GM19351 (cell line): ENCODE measurements around the gene HAGHL.
"Not testable (repeated sequence)": the region's sequence is repeated elsewhere in the genome, so short reads cannot be mapped to it uniquely, and the experiment has no call there.

Source experiments
- ATAC-seq: cut with Tn5 transposase; IDR thresholded peaks from one replicate; pipeline ENCODE4 v1.9.1; 2021; ENCODE audit warnings: mild to moderate bottlenecking, moderate library complexity; ENCODE audit not compliant: unreplicated experiment

The HAGHL gene

DNA sequence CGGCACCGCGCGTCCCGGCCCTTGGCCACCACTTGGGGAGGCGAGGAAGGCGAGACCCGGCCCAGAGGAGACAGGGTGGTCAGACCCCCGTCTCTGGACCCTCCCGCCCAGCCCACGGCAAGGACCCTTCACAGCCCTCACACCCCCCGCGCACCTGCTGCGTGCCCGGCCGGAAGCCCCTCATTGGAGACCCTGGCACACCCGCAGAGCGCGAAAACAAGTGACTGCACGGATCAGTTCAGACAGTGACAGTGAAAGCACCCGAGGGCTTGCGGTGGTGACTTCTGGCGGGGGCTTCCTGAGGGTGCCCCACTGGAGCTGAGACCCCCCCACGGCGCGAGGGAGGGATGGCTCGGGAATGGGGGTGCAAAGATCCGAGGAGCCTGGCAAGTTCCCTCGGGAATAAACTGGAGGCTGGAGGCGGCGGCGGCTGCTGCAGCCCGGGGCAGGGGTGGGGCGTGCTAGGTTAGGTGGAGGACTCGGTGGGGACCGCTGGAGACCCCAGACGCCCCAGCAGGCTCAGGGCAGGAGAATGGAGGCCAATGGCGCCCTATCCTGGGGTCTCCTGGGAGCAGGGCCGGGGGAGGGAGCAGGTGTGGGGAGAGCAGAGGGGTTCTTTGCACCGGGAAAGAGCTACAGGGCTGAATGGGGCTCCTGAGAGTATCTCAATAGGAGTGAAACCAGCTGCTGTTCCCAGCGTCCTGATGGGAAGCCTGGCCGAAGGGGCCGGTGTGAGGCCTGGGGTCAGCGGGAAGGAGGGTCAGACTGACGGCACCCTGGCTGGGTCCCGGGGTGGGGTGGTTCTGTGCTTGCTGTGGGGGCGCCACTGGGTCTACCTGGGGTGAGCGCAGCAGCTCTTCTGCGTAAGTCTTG, 20.5 kb upstream of the HAGHL start:
- no peak for ATAC-seq

DNA sequence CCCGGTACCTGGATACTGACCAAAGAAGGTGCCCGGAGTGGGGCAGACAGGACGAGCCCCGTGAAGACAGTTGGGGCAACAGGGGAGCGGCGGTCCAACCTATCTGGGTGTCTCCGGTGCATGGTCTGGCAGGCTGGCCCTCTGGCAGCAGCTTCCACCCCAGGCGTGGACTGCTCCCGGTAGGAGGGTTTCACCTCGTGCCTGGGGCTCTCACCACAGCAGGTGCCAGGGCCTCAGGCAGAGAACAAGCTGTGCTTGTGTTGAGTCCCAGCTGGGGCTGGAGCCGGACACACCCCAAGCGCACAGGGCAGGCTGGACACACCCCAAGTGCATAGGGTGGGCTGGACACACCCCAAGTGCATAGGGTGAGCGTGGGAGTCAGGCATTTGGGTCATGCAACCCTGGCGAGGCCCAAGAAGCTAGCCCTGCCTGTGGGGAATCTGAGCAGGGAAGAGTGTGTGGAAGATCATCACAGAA, 19.8 kb upstream of the HAGHL start:
- ATAC-seq: no peak

DNA sequence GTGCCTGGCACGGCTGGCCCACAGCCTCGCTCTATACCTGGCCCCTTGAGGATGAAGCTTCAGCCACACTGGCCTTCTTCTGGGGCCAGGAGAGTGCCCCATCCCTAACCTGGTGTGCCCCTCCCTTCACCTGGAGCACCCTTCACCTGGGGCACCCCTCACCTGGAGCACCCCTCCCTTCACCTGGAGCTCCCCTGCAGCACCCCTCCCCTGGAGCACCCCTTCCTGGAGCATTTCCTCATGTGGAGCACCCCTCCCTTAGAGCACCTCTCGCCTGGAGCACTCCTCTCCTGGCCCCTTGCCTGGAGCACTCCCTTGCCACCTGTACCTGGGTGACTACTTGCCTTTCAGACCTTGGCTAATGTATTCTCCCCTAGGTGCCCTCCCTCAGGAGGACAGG, 18.9 kb upstream of the HAGHL start:
- no peak for ATAC-seq

DNA sequence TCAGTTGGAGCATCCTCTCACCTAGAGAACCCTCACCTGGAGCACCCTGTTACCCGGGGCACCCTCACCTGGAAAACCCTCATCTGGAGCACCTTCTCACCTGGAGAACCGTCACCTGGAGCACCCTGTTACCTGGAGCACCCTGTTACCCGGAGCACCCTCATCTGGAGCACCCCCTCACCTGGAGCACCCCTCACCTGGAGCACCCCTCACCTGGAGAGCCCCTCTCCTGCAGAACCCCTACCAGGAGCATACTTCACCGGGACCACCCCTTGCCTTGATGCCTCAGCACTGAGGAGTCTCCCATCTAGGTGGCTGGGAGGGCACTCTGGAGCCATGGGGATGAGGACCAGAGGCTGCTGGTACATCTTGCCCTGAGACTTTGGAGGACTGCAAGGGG, 17.9 kb upstream of the HAGHL start:
- ATAC-seq: no peak

DNA sequence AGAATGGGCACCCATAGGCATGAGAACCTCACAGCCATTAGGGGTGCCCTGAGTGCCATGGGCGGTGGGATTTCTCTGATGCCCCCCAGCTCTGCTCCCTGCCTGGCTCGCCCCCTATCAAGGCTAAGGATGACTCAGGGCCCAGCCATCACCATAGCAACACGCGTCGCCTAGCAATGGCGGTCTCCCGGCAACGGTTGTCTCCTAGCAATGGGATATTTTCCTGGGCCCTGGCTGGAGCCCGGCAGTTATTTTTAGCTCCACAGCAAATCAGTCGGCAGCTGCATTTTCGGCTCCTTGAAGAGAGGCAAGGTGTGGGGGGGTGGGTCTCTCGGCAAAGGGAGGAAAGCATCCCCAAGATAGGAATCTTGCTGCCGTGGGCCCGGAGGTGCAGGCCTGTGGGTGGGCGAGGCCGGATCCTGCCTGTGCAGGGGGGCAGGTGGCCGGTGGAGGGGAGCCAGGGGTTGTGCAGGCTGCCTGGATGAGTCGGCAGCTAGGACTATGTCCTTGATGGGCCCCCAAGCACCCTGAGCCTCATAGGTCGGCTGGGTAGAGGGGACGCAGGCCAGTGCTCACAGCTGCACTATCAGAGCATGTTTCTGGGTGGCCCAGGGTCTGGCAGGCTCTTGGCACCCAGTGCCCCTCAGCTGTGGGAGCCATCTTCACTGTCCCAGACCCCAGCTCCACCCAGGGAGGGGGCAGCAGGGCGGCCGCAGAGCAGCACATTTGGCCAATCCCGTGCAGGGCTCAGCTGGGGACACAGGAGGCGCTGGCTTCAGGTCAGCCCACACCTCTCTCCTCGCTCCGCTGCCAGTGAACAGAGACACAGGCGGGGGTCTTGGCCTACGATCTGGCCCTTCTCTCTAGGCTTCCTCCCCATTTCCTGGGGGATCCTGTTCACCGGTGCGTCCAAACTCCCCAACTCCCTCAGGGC, 17.1 kb upstream of the HAGHL start:
- no peak for ATAC-seq

DNA sequence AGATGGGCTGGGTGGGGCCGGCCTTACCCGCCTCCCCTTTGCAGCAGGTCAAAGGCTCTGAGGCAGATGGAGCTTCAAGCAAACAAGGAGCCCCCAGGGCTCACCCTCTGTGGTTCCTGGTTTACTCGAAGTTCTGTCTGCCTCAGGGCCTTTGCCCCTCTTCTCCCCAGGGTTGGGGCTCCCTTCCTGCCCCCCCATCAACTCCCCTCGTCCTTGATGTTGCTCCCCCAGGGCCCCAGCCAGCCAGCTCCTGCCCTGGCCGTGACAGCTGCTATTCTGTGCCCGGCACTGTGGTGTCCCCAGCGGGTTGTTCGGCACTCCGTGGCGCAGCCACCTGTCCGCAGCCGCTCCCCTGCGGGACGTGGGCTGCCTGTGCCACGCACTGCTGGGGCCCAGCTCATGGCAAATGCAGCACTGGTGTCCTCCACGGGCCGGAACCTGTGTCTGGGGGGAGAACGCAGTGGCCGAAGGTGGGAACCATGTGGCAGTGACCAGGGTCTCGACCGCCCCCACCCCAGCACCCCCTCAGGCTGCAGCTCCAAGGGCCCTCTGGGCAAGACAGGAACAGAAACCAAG, 16.3 kb upstream of the HAGHL start:
- no peak for ATAC-seq

DNA sequence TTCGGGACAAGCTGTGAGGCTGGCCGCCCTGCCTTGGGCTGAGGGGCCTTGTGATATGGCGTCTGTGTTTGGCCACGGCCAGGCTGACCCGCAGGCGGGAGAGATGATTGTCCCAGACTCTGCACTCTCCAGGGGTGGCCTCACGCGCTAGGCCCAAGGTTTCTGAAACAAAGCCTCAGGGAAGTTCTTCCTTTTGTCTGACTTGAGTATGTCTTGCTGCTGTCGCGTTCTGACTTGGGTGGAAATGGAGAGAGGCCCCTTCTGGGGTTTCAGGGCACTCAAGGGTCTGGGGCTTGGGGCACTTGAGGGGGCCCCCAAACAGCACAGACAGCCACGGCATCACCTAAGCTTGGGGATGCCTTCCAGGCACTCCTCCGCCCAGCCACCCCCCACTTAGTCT, 15.8 kb upstream of the HAGHL start:
- ATAC-seq: no peak

DNA sequence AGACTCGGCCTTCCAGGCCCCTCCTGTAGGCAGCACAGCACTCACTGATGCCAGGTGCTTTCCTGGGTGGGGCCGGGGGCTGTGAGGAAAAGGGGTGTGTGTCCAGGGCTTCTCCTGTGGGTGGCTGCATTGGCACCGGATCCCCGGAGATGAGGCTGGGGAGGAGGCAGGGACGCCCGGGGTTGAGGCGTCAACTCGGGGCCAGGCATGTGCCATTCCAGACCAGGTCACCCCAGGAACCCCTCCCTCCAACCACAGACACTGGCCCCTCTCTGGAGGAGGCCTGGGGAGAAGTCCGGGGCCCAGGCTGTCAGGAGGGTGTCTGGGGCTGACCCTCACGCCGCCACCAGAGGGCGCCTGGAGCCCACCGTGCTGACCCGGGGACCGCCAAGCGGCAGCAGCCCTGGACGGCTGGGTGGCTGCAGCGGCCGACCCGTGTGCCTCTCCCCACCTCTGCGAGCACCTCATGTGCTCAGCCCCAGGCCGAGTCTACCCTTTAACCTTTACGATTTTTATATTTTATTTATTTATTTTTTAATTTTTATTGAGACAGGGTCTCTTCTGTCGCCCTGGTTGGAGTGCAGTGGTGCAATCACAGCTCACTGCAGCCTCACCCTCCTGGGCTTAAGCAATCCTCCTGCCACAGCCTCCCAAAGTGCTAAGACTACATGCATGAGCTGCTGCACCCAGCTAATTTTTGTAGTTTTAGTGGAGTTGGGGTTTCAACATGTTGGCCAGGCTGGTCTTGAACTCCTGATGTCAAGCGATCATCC, 15.2 kb upstream of the HAGHL start:
- no peak for ATAC-seq

DNA sequence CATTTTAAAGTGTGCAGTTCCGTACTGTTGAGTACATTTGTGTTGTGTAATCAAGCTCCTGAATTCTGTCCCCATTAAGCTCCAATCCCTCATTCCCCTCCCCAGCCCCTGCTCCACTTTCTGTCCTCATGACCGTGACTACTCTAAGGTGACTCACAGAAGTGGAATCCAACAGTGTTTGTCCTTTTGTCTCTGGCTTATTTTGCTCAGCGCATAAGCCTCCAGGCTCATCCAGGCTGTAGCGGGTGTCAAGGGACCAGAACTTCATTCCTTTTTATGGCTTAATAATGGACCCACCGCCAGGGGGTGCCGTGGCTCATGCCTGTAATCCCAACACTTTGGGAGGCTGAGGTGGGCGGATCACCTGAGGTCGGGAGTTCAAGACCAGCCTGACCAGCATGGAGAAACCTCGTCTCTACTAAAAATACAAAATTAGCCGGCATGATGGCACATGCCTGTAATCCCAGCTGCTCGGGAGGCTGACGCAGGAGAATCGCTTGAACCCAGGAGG, 14.1 kb upstream of the HAGHL start:
- not testable (repeated sequence) for ATAC-seq

DNA sequence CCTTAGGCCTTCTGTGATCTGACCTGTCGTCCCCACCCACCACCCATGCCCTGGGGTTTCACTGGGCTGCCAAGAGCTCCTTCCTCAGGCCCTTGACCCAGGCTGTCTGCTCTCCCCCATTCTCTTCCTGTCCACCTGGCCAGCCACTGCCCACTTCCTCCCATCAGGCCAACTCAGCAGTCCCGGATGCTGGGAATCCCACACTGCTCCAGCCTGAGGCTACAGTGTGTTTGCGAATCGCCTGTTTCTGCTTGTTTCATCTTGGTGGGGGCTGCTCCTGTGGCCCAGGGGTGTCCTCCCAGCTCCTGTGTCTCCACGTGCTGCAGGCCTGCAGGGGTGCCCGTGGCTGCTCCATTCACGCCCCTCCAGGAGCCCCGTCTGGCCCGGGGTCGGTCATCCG, 12.8 kb upstream of the HAGHL start:
- ATAC-seq: no peak

DNA sequence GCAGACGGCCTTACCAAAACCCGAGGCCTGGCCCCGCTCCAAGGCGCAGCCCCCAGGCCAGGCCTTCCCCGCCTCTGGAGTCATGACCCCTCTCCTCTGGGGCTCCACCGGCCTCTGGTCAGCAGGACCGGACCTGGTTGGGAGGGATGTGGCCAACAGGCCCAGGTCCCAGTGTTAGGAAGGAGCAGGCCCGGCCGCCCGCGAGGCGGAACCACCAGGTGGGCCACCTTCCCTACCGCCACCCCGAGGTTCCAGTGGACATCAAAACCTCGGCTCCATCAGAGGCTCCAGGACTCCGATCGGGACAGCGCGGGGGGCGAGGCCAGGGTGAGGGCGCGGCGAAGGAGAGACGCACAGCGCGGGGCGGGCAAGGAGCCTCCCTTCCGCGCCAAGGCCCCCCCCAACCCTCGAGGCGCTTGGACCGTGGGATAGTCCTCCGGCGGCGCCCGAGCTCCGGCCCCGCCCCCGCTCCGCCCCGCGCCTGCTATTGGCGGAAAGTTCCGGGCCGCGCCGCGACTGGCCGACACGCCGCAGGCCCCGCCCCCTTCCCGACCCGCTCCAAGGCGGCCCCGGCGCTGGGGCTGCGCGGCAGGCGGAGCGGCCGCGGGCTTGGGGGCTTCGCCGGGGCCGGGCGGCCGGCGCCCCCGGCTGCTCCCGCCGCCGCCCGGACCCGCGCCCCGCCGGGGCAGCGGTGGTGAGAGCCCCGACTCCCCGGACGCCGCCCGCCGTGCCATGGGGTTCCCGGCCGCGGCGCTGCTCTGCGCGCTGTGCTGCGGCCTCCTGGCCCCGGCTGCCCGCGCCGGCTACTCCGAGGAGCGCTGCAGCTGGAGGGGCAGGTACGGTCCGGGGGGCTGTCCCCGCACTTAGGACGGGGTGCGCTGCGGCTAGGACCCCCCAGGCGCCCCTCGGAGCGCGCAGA, 12.1 kb upstream of the HAGHL start, which contains the start of gene METRN:
TSS of gene METRN (plus strand) at position 561 of the 919 bp plus-strand sequence. CDS start at position 733, 172 bp downstream.
- peak; percentile 76 for ATAC-seq

DNA sequence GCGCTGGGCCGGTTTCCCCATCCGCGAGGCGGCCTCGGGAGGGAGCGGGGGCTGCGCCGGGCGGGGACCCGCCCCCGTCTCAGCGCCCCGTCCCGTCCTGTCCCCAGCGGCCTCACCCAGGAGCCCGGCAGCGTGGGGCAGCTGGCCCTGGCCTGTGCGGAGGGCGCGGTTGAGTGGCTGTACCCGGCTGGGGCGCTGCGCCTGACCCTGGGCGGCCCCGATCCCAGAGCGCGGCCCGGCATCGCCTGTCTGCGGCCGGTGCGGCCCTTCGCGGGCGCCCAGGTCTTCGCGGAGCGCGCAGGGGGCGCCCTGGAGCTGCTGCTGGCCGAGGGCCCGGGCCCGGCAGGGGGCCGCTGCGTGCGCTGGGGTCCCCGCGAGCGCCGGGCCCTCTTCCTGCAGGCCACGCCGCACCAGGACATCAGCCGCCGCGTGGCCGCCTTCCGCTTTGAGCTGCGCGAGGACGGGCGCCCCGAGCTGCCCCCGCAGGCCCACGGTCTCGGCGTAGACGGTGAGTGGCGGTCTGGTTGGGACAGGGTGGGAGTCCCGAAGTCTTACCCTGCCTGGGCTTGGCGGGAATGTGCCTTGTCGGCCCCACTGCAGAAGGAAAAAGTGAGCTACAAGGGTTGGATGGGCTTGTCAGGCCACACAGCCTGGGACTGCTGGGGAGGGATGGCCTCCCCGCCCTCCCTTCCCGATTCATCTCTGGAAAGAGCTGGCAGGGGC, 11.3 kb upstream of the HAGHL start:
- peak; percentile 17 for ATAC-seq

DNA sequence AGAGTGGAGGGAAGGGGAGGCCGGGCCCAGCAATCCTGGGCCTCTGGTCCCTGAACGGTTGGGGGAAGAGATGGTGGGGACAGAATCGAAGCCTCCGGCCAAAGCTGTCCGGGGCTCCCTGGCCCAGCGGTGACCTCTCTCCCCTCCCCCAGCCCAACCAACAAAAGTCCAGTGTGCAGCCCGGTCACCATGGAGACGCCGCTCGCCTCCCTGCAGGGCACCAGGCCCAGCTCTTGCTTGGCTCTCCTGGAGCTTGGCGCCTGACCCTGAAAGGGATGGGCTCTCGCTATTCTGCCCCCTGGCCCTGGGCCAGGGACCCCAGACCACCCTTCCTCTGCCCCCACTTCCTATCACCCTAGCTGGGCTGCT, 10.7 kb upstream of the HAGHL start:
- no peak for ATAC-seq

DNA sequence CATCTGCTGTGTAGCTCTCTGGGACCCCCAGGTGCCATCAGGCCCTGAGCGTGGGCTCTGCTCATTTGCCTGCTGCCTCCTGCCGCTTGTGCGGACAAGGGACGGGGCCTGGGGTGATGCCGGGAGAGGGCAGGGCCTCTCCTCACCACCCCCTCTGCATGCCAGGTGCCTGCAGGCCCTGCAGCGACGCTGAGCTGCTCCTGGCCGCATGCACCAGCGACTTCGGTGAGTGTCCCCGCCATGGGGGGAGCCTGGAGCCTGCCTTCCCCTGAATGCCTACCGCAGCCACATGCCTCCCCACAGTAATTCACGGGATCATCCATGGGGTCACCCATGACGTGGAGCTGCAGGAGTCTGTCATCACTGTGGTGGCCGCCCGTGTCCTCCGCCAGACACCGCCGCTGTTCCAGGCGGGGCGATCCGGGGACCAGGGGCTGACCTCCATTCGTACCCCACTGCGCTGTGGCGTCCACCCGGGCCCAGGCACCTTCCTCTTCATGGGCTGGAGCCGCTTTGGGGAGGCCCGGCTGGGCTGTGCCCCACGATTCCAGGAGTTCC, 10.1 kb upstream of the HAGHL start:
- no peak for ATAC-seq

DNA sequence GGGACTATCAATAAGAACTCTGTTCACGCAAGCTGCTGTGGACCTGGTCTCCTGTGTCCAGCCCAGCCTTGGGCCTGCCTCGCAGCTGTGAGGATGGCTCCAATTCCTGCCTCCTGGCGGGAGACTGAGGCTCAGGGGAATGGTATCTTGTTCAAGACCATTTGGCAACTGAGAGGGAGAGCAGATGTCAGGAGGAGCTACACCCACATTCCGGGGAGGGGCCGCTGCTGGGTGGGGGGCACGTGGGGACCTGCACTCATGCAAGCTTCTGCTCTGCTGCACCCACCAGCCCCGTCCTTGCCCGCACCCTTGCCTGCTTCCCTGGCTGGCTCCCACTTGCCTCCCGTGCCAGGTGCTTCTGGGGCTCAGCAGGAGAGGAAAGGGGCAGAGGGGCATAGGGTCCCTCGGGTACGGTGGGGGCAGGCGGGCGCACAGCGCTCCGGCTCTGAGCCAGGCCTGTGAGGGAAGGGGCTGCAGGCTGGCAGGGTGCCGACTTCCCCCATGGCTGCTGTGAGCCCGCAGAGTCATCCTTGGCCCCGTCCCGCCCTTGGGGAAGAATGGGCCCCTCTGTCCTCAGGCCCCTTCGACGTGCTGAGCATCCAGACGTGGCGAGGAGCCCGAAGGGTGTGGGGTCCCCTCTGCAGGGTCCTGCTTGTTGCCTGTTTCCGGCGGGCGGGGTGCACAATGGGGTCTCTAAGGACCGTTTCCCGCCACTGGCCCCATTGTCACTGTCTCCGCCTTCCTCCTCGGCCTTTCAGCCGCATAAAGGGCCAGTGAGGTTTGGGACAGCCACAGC, 9.3 kb upstream of the HAGHL start:
- no peak for ATAC-seq

DNA sequence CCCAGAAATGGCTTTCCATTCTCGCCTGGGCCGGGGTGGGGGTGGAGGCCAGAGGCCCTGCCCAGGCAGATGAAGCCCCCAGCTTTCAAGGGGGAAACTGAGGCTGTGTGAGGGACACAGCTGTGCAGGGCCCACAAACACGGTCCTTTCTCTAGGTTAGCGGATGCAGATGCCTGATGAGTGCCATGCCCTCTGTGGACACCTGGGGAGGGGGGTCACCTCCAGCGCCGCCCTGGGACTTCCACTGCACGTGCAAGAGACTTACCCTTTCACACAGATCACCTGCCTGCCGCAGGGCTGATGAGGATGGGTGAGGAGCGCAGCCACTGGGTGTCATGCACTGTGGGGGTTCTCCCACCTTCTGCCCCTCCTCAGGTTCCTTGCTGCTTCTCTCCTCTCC, 8.5 kb upstream of the HAGHL start:
- no peak for ATAC-seq

DNA sequence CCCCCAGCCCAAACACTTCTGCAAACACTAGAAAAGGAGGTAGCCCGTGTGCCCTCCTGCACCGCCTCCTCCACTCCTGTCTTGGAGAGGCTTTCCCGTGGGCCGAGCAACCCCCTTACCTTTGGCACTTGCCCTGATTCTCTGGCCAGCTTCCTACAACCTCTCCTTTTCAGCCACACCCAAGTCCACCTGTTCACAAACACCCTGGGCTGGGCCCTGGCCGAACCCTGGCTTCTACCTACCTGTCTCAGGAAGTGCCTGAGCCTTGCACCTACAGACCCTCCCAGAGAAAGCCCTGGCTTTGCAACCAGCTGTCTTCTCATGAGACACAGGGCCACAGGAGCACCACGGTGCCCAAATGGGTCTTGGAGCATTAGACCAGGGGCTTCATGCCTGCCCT, 8.0 kb upstream of the HAGHL start:
- ATAC-seq: no peak
